Lower leg skin (tissue), 3 donors: Measurements from ENCODE around the gene FAM228B.

ENCODE experiments used
- CTCF ChIP-seq, 3 donors: fragments of 450-650 bp; IDR thresholded peaks; one replicate each; pipeline ENCODE4 v1.5.1; 2016; ENCODE audit warnings: antibody characterized with exemption in 3 of 3, mild to moderate bottlenecking in 3 of 3, moderate library complexity in 2 of 3
- POLR2A ChIP-seq, 2 donors: fragments of 450-650 bp; IDR thresholded peaks; one replicate each; pipeline ENCODE4 v1.6.1; 2016 to 2017; ENCODE audit warnings: antibody characterized with exemption in 2 of 2, mild to moderate bottlenecking in 1 of 2, moderate library complexity in 1 of 2

- TF ChIP-seq POLR2A (IDR thresholded peaks at IDR 0.05) = no peak
- no peak for TF ChIP-seq CTCF (IDR thresholded peaks at IDR 0.05)
These were observed 40.3 kb downstream of the FAM228B start for GRCh38 chr2:24163601-24164000.
